ENCODE results near the gene SLC44A1. TPM values are rescaled to one million over a fixed set of nuclear protein-coding genes. Genes with fewer than 3 reads are reported as not detected.

SLC44A1 gene
- polyA plus RNA-seq, 2 of the 4 experiments (the other 2 are of a cell fraction) = 19.6 to 27.2 TPM

DNA sequence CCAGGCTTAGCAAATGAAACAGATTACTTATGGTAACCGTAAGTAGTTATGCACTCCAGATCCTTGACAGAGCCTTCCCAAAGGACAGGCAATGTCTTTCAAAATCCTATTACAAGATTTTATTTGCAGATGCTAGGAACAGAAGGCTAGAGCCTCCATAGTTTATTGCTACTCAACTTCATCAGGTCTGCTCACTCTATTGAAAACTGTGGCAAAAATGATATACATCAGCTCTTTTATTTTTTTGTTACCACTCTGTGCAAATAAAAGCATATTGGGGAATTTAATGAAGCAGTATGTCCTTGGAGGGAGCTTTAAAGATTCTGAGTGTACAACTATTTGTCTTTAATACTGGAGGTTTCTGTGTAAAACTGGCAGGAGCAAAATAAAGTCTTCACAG, 46.5 kb downstream of the SLC44A1 start:
- H3K4me2 ChIP-seq = peak overlapping the region; percentile 64
- no peak for DNase-seq (ENCODE audit: low read depth in 1 of 2, low spot score in 1 of 2)
- FAIRE-seq = no peak
- H3K4me1 ChIP-seq = peaks cover 43% of the 10 kb centered on the region
- H3K4me3 ChIP-seq = no peak overlapping the region
- no peak for TF ChIP-seq BHLHE40 (IDR thresholded peaks at IDR 0.05; ENCODE audit: low read depth, low read length)
- no peak for TF ChIP-seq JUN (IDR thresholded peaks at IDR 0.05)
- no peak for TF ChIP-seq SREBF2 (IDR thresholded peaks at IDR 0.05)
- TF ChIP-seq RNF2 (IDR thresholded peaks at IDR 0.05; ENCODE audit: borderline replicate concordance, low read depth) = no peak
- H3K27ac ChIP-seq = peak overlapping the region; percentile 40 to 58
- CTCF ChIA-PET = interaction anchor here (1.2 to 1.7 kb wide), 2 partner anchors 17 to 131 kb away, joined by 3 read pairs; no protein-coding TSS in a partner anchor
- H3K9me3 ChIP-seq = no peaks in the 10 kb centered on the region
- 0 out of 6 replicates have a peak, but pooled peaks of 1 of the 2 experiments have one; percentile 43 for ATAC-seq
- 100% methylated on average over 1 of the region's 1 CpG for WGBS (ENCODE audit: missing lambda C conversion rate)
- POLR2A ChIA-PET = no interaction called here

DNA sequence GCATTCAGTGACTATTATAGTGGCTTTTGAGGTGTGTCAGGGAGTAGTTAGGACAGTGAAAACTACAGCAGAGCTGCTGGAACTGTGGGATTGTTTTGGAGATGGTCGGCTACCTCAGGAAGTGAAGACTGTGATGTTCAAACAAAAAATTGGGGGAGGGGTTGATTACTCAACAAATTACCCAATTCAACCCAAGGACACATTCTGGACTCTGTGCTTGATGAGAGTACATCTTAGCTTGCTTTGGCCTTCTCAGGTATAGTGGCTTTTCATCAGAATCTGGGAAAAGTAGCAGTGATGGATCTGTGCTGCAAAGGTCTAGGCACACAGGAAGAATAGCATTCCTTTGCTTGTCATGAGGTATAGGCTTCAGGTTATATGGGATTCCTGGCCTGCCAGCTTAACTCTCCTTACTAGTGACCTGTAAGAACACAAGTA, 47.0 kb downstream of the SLC44A1 start:
- DNase-seq (ENCODE audit: low read depth in 1 of 2, low spot score in 1 of 2) = no peak
- 3% methylated on average over 1 of the region's 1 CpG for WGBS (ENCODE audit: missing lambda C conversion rate)
- H3K4me1 ChIP-seq = peaks cover 48% of the 10 kb centered on the region
- FAIRE-seq = no peak
- POLR2A ChIA-PET = no interaction called here
- CTCF ChIA-PET = interaction anchor here (1.2 to 1.7 kb wide), 2 partner anchors 16 to 131 kb away, joined by 3 read pairs; no protein-coding TSS in a partner anchor
- H3K4me3 ChIP-seq = no peak overlapping the region
- H3K4me2 ChIP-seq = peak overlapping the region; percentile 64
- no peaks in the 10 kb centered on the region for H3K9me3 ChIP-seq
- ATAC-seq = peak in 1 of 2 experiments; percentile 19; a peak in 2 of 6 replicates
- no peak for TF ChIP-seq HEYL (CRISPR knock-in tag; IDR thresholded peaks at IDR 0.05)
- no peak for TF ChIP-seq ZSCAN20 (CRISPR knock-in tag; IDR thresholded peaks at IDR 0.05)
- no peak for TF ChIP-seq SMC3 (IDR thresholded peaks at IDR 0.05)
- no peak for TF ChIP-seq MYC (IDR thresholded peaks at IDR 0.05; ENCODE audit: borderline replicate concordance, low read length)
- peak; percentile 45 to 48; a peak in 2 of 4 replicates for TF ChIP-seq CEBPB (IDR thresholded peaks at IDR 0.05)
- TF ChIP-seq EHMT2 (IDR thresholded peaks at IDR 0.05; ENCODE audit: low read depth) = no peak
- peak overlapping the region; percentile 40 to 58; a peak in 5 of 6 replicates for H3K27ac ChIP-seq

DNA sequence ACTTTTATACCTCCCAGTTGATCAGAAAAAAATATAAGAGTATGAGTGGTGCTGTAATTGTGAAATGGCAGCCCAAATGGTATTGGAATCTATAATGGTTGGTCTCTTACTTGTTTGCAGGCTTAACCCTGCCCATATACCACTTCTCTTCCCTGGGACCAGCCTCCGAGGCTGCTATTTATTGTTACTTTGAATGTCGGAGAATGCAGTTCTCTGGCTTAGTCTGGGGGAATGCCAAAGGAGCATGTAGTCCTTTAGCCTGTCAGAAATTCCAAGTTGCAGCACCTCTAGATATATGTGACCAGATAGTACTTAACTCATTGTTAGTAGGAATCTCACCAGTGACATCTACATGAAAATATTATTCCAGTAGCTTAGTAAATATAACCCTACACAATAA, 47.5 kb downstream of the SLC44A1 start:
- no peak for FAIRE-seq
- POLR2A ChIA-PET = no interaction called here

DNA sequence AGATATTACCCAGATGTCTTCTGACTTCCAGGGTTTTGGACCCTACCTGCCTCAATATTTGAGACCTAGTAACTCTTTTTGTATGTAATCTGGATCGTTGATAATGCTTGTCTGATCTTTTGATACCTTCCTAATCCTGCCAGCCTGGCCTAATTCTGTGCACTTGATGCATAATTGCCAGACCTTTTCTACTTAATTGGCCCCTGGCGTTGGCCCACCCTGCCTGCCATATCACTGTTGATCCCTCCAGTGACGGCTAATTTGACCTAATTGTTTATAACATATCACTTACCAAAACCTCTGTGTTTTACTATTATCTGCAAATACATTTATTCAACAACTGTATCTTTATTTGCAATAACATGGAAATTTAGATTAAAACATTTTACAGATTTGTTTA, 49.0 kb downstream of the SLC44A1 start:
- ChIA-PET POLR2A (no interaction called here), CTCF (interaction anchor here (1.1 kb wide), 1 partner anchor 72 kb away, joined by 3 read pairs; no protein-coding TSS in a partner anchor)
- no peak for DNase-seq (ENCODE audit: low read depth in 1 of 2, low spot score in 1 of 2)
- Histone ChIP-seq H3K4me3 (no peak overlapping the region), H3K27ac (0 out of 6 replicates have a peak overlapping the region, but pooled peaks of 1 of the 2 experiments have one; percentile 10), H3K9me3 (no peaks in the 10 kb centered on the region), H3K4me1 (peaks cover 66% of the 10 kb centered on the region), H3K4me2 (no peak overlapping the region)
- no peak for FAIRE-seq
- no peak for ATAC-seq
- WGBS (ENCODE audit: missing lambda C conversion rate) = 93% methylated on average over 3 of the region's 3 CpGs
- TF ChIP-seq RAD21 (conservative IDR thresholded peaks at IDR 0.05 in 1 of 2, IDR thresholded peaks at IDR 0.05 in 1 of 2) = no peak
- no peak for TF ChIP-seq MYC (IDR thresholded peaks at IDR 0.05; ENCODE audit: borderline replicate concordance, low read length)

More for the DNA sequence above, 47.5 kb downstream of the SLC44A1 start:
- Histone ChIP-seq H3K4me3 (no peak overlapping the region), H3K27ac (peak overlapping the region; percentile 30 to 58; a peak in 4 of 6 replicates), H3K4me2 (peak overlapping the region; percentile 64), H3K9me3 (no peaks in the 10 kb centered on the region), H3K4me1 (peaks cover 52% of the 10 kb centered on the region)
- TF ChIP-seq FOXS1 (CRISPR knock-in tag; IDR thresholded peaks at IDR 0.05) = no peak
- no peak for TF ChIP-seq NPAS2 (CRISPR knock-in tag; IDR thresholded peaks at IDR 0.05; ENCODE audit: borderline replicate concordance)
- TF ChIP-seq FOSL2 (IDR thresholded peaks at IDR 0.05) = no peak
- TF ChIP-seq FOSL2 (CRISPR knock-in tag; IDR thresholded peaks at IDR 0.05) = no peak
- TF ChIP-seq NFE2L2 (conservative IDR thresholded peaks at IDR 0.05; ENCODE audit: low read length) = no peak
- no peak for TF ChIP-seq EHF (CRISPR knock-in tag; IDR thresholded peaks at IDR 0.05)
- TF ChIP-seq MAX (IDR thresholded peaks at IDR 0.05) = no peak
- TF ChIP-seq HEYL (CRISPR knock-in tag; IDR thresholded peaks at IDR 0.05) = no peak
- TF ChIP-seq POLR2AphosphoS2 (conservative IDR thresholded peaks at IDR 0.05; ENCODE audit: low read length) = no peak
- TF ChIP-seq NR3C1 (IDR thresholded peaks at IDR 0.05) = no peak
- no peak for TF ChIP-seq RCOR1 (IDR thresholded peaks at IDR 0.05; ENCODE audit: low read depth, low read length)
- no peak for TF ChIP-seq CEBPB (IDR thresholded peaks at IDR 0.05)
- TF ChIP-seq ZC3H11A (IDR thresholded peaks at IDR 0.05) = no peak
- TF ChIP-seq BHLHE40 (IDR thresholded peaks at IDR 0.05; ENCODE audit: low read depth, low read length) = no peak
- CTCF ChIA-PET = interaction anchor here (1.0 to 1.7 kb wide), 2 partner anchors 68 to 132 kb away, joined by 3 read pairs; no protein-coding TSS in a partner anchor
- ATAC-seq = no peak
- 94% methylated on average over 2 of the region's 2 CpGs for WGBS (ENCODE audit: missing lambda C conversion rate)
- no peak for DNase-seq (ENCODE audit: low read depth in 1 of 2, low spot score in 1 of 2)
